ENCODE results near the gene EPHB1.
"Not testable (repeated sequence)": the region's sequence is repeated elsewhere in the genome, so short reads cannot be mapped to it uniquely, and the experiment has no call there.

EPHB1 gene

DNA sequence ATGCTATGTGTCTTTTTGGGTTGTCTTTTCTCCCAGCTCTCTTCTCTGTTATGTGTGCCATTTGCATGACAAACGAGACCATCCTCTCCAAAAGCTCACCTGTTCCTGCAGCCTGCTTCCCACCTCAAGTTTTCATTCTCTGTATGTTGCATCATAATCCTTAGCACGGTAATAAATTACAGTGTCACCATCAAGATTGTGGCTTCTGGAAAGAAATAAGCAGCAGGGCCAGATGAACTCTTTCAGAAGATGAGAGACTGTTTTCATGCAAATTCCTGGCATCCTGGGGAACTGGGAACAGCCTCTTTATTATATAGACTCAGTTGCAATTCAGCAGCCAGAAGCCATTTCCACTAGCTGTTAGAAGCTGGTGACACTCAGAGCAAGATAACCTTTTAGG, 436.7 kb downstream of the EPHB1 start:
- H3K4me3 ChIP-seq (ENCODE audit: control insufficient read depth, low read depth, low read length), result no peak overlapping the region
- TF ChIP-seq CTCF (conservative IDR thresholded peaks at IDR 0.05; ENCODE audit: control insufficient read depth, insufficient read depth, low read depth, low read length), result no peak
- DNase-seq (ENCODE audit: low read depth), result no peak

DNA sequence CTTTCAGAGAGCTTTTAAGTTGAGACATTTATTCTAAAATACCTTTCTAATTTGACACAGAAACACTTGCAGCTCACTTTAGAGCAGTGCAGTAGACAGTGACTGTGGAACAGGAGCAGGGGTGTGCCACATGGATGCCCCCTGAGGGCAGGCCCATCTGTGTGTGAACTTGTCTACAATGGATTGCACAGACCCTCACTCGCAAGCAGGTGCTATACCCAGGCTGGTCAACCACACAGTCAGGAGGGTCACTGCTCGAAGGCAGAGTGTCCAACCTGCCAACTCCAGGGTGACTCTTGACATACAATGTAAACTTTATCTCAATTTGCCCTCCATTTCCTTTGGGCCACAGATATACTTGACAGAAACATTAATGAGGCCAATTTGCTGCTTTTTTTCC, 437.2 kb downstream of the EPHB1 start:
- TF ChIP-seq CTCF (conservative IDR thresholded peaks at IDR 0.05; ENCODE audit: control insufficient read depth, insufficient read depth, low read depth, low read length), result no peak
- H3K4me3 ChIP-seq (ENCODE audit: control insufficient read depth, low read depth, low read length), result no peak overlapping the region
- DNase-seq (ENCODE audit: low read depth), result no peak

- DNase-seq (ENCODE audit: low read depth); H3K4me3 ChIP-seq (ENCODE audit: control insufficient read depth, low read depth, low read length): not testable (repeated sequence)
Measured at GRCh38 chr3:135233476-135233875, 438.4 kb downstream of the EPHB1 start.

DNA sequence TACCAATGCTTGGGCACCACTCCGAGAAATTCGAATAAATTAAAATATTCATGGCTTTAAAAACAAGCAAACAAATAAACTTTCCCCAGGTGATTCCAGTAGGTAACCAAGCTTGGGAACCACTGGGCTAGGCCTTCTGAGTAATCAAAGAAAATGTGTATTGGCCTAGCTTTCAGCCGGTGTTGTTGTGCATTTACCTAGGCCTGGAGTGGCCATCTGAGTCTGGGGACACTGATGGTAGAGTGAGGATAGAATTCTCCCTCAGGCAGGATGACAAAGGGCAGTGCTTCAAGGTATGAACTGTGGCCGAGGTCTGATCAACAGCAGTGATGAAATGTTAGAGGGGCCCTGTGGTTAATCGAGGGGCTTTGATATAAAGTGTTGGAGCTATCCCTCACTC, 440.5 kb downstream of the EPHB1 start:
- no peak for DNase-seq (ENCODE audit: low read depth)
- no peak for TF ChIP-seq CTCF (conservative IDR thresholded peaks at IDR 0.05; ENCODE audit: control insufficient read depth, insufficient read depth, low read depth, low read length)
- H3K4me3 ChIP-seq (ENCODE audit: control insufficient read depth, low read depth, low read length), result no peak overlapping the region

GRCh38 chr3:135237371-135238143, 442.5 kb downstream of the EPHB1 start:
- DNase-seq (ENCODE audit: low read depth), result no peak
- H3K4me3 ChIP-seq (ENCODE audit: control insufficient read depth, low read depth, low read length), result no peak overlapping the region
- no peak for TF ChIP-seq CTCF (conservative IDR thresholded peaks at IDR 0.05; ENCODE audit: control insufficient read depth, insufficient read depth, low read depth, low read length)

GRCh38 chr3:135238236-135238830, 443.3 kb downstream of the EPHB1 start:
- H3K4me3 ChIP-seq (ENCODE audit: control insufficient read depth, low read depth, low read length), result no peak overlapping the region
- no peak for DNase-seq (ENCODE audit: low read depth)
- no peak for TF ChIP-seq CTCF (conservative IDR thresholded peaks at IDR 0.05; ENCODE audit: control insufficient read depth, insufficient read depth, low read depth, low read length)

GRCh38 chr3:135238871-135239614, 444.0 kb downstream of the EPHB1 start:
- TF ChIP-seq CTCF (conservative IDR thresholded peaks at IDR 0.05; ENCODE audit: control insufficient read depth, insufficient read depth, low read depth, low read length), result no peak
- no peak overlapping the region for H3K4me3 ChIP-seq (ENCODE audit: control insufficient read depth, low read depth, low read length)
- DNase-seq (ENCODE audit: low read depth), result no peak

Data from fibroblast of mammary gland (primary cell).